C4-2B (cell line): ENCODE measurements around the gene ARAP2.

Experiments
- H3K27ac ChIP-seq: fragments of 450-650 bp; 2 replicates; pipeline ENCODE4 v1.5.1; 2017
- CTCF ChIP-seq: fragments of 450-650 bp; conservative IDR thresholded peaks from 2 replicates; pipeline ENCODE4 v1.5.1; 2017; ENCODE audit warnings: mild to moderate bottlenecking
- ZFX ChIP-seq: fragments of 450-650 bp; IDR thresholded peaks from 2 replicates; pipeline ENCODE4 v1.6.1; 2017

Gene ARAP2

GRCh38 chr4:36273276-36273675, 29.0 kb upstream of the ARAP2 start:
- TF ChIP-seq ZFX = no peak
- no peak for TF ChIP-seq CTCF
- no peak overlapping the region for H3K27ac ChIP-seq

- TF ChIP-seq ZFX = no peak
- no peak for TF ChIP-seq CTCF
- no peak overlapping the region for H3K27ac ChIP-seq
These were observed 25.3 kb upstream of the ARAP2 start for GRCh38 chr4:36269533-36270173.

- H3K27ac ChIP-seq = no peak overlapping the region
- TF ChIP-seq CTCF = no peak
- TF ChIP-seq ZFX = no peak
These were observed 24.8 kb upstream of the ARAP2 start for GRCh38 chr4:36269101-36269500.

GRCh38 chr4:36267486-36268268, 23.4 kb upstream of the ARAP2 start:
- H3K27ac ChIP-seq = no peak overlapping the region
- no peak for TF ChIP-seq CTCF
- no peak for TF ChIP-seq ZFX

GRCh38 chr4:36264207-36264826, 20.0 kb upstream of the ARAP2 start:
- TF ChIP-seq ZFX = no peak
- no peak for TF ChIP-seq CTCF
- H3K27ac ChIP-seq = no peak overlapping the region

GRCh38 chr4:36260731-36261130, 16.4 kb upstream of the ARAP2 start:
- H3K27ac ChIP-seq = no peak overlapping the region
- TF ChIP-seq CTCF = no peak
- no peak for TF ChIP-seq ZFX

DNA sequence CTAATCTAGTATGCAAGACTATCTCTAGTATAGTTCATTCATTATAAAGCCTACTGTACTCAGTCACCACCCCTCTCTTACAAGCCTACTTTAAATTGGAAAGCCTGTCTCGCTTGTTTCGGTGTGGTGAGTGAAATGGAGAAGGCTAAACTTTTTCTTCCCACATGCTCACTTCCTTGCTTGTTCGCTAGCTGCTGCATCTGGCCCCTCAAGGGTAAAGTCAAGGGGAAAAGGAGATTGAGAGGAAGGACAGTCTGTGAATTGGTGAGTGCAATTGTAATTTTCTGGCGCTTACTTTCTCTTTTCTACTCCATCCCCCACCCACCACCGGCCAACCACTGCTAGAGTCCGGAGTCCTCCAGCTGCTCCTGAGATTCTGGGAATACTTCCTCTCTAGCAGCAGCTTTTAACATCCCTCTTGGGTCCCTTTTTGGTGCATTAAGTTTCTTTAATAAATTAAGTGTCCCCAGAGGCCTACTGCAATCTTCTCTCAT, 12.1 kb upstream of the ARAP2 start:
- no peak for TF ChIP-seq CTCF
- TF ChIP-seq ZFX = no peak
- no peak overlapping the region for H3K27ac ChIP-seq
